ENCODE measurements around the gene RHBDD3. TPM values are rescaled to one million over a fixed set of nuclear protein-coding genes. Genes with fewer than 3 reads are reported as not detected.

RHBDD3 gene
- total RNA-seq, 1 donor from 2014 or later: 65.1 TPM

- Mint-ChIP-seq H3K9me3 (ENCODE audit: low read depth) (no peaks in the 10 kb centered on the region), H3K27ac (no peak overlapping the region), H3K4me1 (ENCODE audit: low read depth) (peaks cover 2% of the 10 kb centered on the region), H3K27me3 (peaks cover 45% of the 10 kb centered on the region), H3K4me3 (ENCODE audit: low read depth) (peak overlapping the region; percentile 44), H3K36me3 (ENCODE audit: insufficient read depth) (no peaks in the 10 kb centered on the region)
- no peak for TF ChIP-seq CTCF (IDR thresholded peaks at IDR 0.05; ENCODE audit: unreplicated experiment)
- DNase-seq (ENCODE audit: low spot score, unreplicated experiment): no peak
These were observed 46.0 kb upstream of the RHBDD3 start for GRCh38 chr22:29313576-29314466.

GRCh38 chr22:29313126-29313575, 45.4 kb upstream of the RHBDD3 start:
- peaks cover 45% of the 10 kb centered on the region for H3K27me3 Mint-ChIP-seq
- H3K9me3 Mint-ChIP-seq (ENCODE audit: low read depth): no peaks in the 10 kb centered on the region
- H3K4me3 Mint-ChIP-seq (ENCODE audit: low read depth): no peak overlapping the region
- no peak overlapping the region for H3K27ac Mint-ChIP-seq
- H3K36me3 Mint-ChIP-seq (ENCODE audit: insufficient read depth): no peaks in the 10 kb centered on the region
- DNase-seq (ENCODE audit: low spot score, unreplicated experiment): no peak
- peaks cover 2% of the 10 kb centered on the region for H3K4me1 Mint-ChIP-seq (ENCODE audit: low read depth)
- peak; percentile 56 for TF ChIP-seq CTCF (IDR thresholded peaks at IDR 0.05; ENCODE audit: unreplicated experiment)

DNA sequence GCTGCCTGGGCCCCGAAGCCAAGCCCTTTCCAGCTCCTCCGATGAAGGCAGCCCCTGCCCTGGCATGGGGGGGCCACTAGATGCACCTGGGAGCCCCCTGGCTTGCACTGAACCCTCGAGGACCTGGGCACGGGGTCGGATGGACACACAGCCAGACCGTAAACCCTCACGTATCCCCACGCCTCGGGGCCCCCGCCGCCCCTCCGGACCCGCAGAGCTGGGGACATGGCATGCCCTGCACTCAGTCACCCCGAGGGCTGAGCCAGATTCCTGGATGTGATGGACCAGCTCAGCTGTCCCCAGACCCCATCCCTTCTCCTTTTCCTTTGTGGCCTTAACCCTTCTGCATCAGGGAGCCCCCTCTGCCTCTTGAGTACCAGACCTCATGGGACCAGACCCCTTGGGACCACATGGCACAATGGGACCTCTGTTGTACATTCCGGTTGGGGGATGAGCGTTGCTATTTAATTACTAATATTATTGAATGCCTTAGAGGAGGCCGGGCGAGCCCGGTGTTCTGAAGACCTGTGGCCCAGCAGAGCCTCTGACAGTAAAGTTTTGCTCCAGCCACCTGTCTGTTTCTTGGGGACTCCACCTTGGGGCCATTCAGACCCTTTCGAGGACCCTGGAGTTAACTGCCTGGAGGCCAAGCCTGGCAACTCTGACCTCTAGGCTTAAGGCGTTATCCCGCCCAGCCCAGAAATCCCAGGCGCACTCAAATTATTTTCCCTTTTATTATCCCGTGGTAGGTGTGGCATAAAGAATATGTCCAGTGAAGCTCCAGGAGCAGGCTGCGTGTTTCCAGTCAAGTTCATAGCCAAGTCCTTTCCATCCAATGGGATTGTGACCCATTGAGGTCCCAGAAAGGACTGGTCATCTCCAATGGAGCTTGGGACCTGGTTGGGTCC, 44.7 kb upstream of the RHBDD3 start:
- Mint-ChIP-seq H3K36me3 (ENCODE audit: insufficient read depth) (no peaks in the 10 kb centered on the region), H3K27ac (peak overlapping the region; percentile 37), H3K9me3 (ENCODE audit: low read depth) (no peaks in the 10 kb centered on the region), H3K4me1 (ENCODE audit: low read depth) (peaks cover 2% of the 10 kb centered on the region), H3K4me3 (ENCODE audit: low read depth) (no peak overlapping the region), H3K27me3 (peaks cover 42% of the 10 kb centered on the region)
- no peak for TF ChIP-seq CTCF (IDR thresholded peaks at IDR 0.05; ENCODE audit: unreplicated experiment)
- DNase-seq (ENCODE audit: low spot score, unreplicated experiment): no peak

GRCh38 chr22:29311464-29312217, 43.9 kb upstream of the RHBDD3 start:
- Mint-ChIP-seq H3K4me1 (ENCODE audit: low read depth) (peaks cover 2% of the 10 kb centered on the region), H3K27ac (no peak overlapping the region), H3K27me3 (peaks cover 34% of the 10 kb centered on the region), H3K9me3 (ENCODE audit: low read depth) (no peaks in the 10 kb centered on the region), H3K4me3 (ENCODE audit: low read depth) (no peak overlapping the region), H3K36me3 (ENCODE audit: insufficient read depth) (no peaks in the 10 kb centered on the region)
- no peak for DNase-seq (ENCODE audit: low spot score, unreplicated experiment)
- no peak for TF ChIP-seq CTCF (IDR thresholded peaks at IDR 0.05; ENCODE audit: unreplicated experiment)

Measured in progenitor cell of endocrine pancreas (in vitro differentiated cells).